AG09309 (cell line): ENCODE measurements around the gene RFPL3.

Source experiments
- DNase-seq: peaks from one replicate; pipeline ENCODE4 v3.0.0-alpha.2; 2010; ENCODE audit warnings: low read depth
- H3K4me3 ChIP-seq: 2 replicates; pipeline ENCODE4 v1.5.1; 2011; ENCODE audit warnings: mild to moderate bottlenecking, low read depth, low read length, moderate library complexity; ENCODE audit not compliant: control insufficient read depth
- TF ChIP-seq, protein P1 (sequence below): IDR thresholded peaks from 2 replicates; pipeline ENCODE4 v1.5.1; 2011; ENCODE audit warnings: mild to moderate bottlenecking, low read depth, low read length, inconsistent platforms; ENCODE audit not compliant: insufficient read depth, control insufficient read depth; ENCODE audit errors: missing control alignments

RFPL3 gene

GRCh38 chr22:32407936-32408335, 50.3 kb downstream of the RFPL3 start:
- no peak overlapping the region for H3K4me3 ChIP-seq
- no peak for DNase-seq
- TF ChIP-seq, protein P1, sequence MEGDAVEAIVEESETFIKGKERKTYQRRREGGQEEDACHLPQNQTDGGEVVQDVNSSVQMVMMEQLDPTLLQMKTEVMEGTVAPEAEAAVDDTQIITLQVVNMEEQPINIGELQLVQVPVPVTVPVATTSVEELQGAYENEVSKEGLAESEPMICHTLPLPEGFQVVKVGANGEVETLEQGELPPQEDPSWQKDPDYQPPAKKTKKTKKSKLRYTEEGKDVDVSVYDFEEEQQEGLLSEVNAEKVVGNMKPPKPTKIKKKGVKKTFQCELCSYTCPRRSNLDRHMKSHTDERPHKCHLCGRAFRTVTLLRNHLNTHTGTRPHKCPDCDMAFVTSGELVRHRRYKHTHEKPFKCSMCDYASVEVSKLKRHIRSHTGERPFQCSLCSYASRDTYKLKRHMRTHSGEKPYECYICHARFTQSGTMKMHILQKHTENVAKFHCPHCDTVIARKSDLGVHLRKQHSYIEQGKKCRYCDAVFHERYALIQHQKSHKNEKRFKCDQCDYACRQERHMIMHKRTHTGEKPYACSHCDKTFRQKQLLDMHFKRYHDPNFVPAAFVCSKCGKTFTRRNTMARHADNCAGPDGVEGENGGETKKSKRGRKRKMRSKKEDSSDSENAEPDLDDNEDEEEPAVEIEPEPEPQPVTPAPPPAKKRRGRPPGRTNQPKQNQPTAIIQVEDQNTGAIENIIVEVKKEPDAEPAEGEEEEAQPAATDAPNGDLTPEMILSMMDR, result no peak

- DNase-seq, result no peak
- TF ChIP-seq, protein P1, result no peak
- H3K4me3 ChIP-seq, result no peak overlapping the region
Measured at GRCh38 chr22:32409977-32410376, 52.3 kb downstream of the RFPL3 start.

GRCh38 chr22:32410459-32410858, 52.8 kb downstream of the RFPL3 start:
- H3K4me3 ChIP-seq, result no peak overlapping the region
- no peak for DNase-seq

More at GRCh38 chr22:32410459-32410858, 52.8 kb downstream of the RFPL3 start:
- TF ChIP-seq, protein P1, result no peak
